Measurements from ENCODE around the gene NUP62. TPM values are rescaled to one million over a fixed set of nuclear protein-coding genes. Genes with fewer than 3 reads are reported as not detected.

Gene NUP62
- total and polyA plus RNA-seq, 2 of the 8 experiments (the other 6 are each of a cell fraction or from before 2014, with no cell fraction given), result 50.0 to 107 TPM

DNA sequence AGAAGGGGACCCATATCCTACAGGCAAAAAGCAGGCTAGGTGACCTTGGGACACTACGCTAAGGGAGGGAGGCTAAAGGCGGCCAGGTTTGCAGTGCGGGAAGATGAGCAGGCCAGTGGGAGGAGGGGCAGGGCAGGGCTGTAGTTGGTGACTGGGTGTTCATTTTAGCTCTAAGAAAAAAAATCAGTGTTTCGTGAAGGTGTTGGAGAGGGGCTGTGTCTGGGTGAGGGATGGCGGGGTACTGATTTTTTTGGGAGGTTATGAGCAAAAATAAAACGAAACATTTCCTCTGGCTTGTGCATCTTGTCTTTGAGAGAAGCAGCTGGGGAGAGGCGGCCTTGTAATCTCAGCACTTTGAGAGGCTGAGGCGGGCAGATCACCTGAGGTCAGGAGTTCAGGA is 4.3 kb upstream of the NUP62 start:
- no peaks in the 10 kb centered on the region for H3K27me3 ChIP-seq (replicated peaks in 1 of 4; ENCODE audit: control insufficient read depth in 3 of 4, extremely low read depth in 1 of 4, insufficient read depth in 3 of 4, low read length in 3 of 4)
- ChIA-PET POLR2A (ENCODE audit: partially characterized antibody) (interaction anchor here (0.8 to 4.1 kb wide), 9 partner anchors 9 to 167 kb away, joined by 3 to 36 read pairs (median 5); no protein-coding TSS in a partner anchor), CTCF (ENCODE audit: partially characterized antibody) (interaction anchor here (0.8 to 1.6 kb wide), 3 partner anchors 13 to 53 kb away, joined by 3 to 14 read pairs (median 4); no protein-coding TSS in a partner anchor)
- no peak overlapping the region for H4K8ac ChIP-seq (ENCODE audit: extremely low read depth, insufficient read depth, low read length)
- no peak overlapping the region for H4K5ac ChIP-seq (ENCODE audit: insufficient read length, low read depth, low read length)
- H2BK120ac ChIP-seq (replicated peaks; ENCODE audit: low read depth, low read length), result no peak overlapping the region
- no peak overlapping the region for H4K91ac ChIP-seq (replicated peaks; ENCODE audit: insufficient read length, low read length)
- H3K4me2 ChIP-seq (ENCODE audit: insufficient read depth in 1 of 2, low read depth in 2 of 2, low read length in 2 of 2), result no peak overlapping the region
- no peaks in the 10 kb centered on the region for H4K20me1 ChIP-seq (replicated peaks in 1 of 2; ENCODE audit: control insufficient read depth in 1 of 2, insufficient read depth in 2 of 2, low read length in 2 of 2)
- H3K9me3 ChIP-seq (ENCODE audit: insufficient read depth in 2 of 2, low read depth in 1 of 2, low read length in 1 of 2), result no peaks in the 10 kb centered on the region
- no peak overlapping the region for H3K4ac ChIP-seq (replicated peaks; ENCODE audit: insufficient read length, low read depth, low read length)
- no peak overlapping the region for H3K23ac ChIP-seq (ENCODE audit: insufficient read length)
- H3K79me1 ChIP-seq (ENCODE audit: low read depth, low read length), result peaks cover 2% of the 10 kb centered on the region; the same call in 1 of the 2 replicates
- H2AFZ ChIP-seq (ENCODE audit: low read length), result no peak overlapping the region
- H3K23me2 ChIP-seq (ENCODE audit: low read depth, low read length), result peaks cover 5% of the 10 kb centered on the region
- H2BK12ac ChIP-seq (ENCODE audit: low read depth, low read length), result no peak overlapping the region
- FAIRE-seq, result no peak
- H3K36me3 ChIP-seq (ENCODE audit: control insufficient read depth in 2 of 4, insufficient read depth in 4 of 4, low read length in 3 of 4), result no peaks in the 10 kb centered on the region
- H3K56ac ChIP-seq (replicated peaks; ENCODE audit: insufficient read length, low read depth, low read length), result no peak overlapping the region
- no peak overlapping the region for H3K14ac ChIP-seq (ENCODE audit: insufficient read length)
- peaks cover 1 to 6% of the 10 kb centered on the region in 2 experiments for H3K79me2 ChIP-seq (ENCODE audit: control insufficient read depth in 1 of 2, insufficient read depth in 2 of 2, low read length in 2 of 2)
- H3K18ac ChIP-seq (ENCODE audit: extremely low read depth, low read length), result no peak overlapping the region
- H3K4me3 ChIP-seq (ENCODE audit: extremely low read depth in 1 of 4, insufficient read depth in 2 of 4, low read depth in 3 of 4, low read length in 4 of 4), result no peak overlapping the region
- 81% methylated on average over 8 of the region's 8 CpGs; no CpG with 5 or more reads in 1 of the 2 experiments for WGBS, 2 experiments (ENCODE audit: extremely low coverage in 1 of 2, insufficient coverage in 1 of 2, insufficient read length in 1 of 2, insufficient replicate concordance in 2 of 2, low coverage in 1 of 2, low lambda C conversion rate in 2 of 2, missing lambda C conversion rate in 1 of 2)
- no peak overlapping the region for H2BK5ac ChIP-seq (ENCODE audit: low read depth, low read length)
- no peak overlapping the region for H3K27ac ChIP-seq (ENCODE audit: low read depth, low read length)
- no peak for DNase-seq (ENCODE audit: low read depth in 1 of 2, low spot score in 2 of 2)
- no peak overlapping the region for H2BK15ac ChIP-seq (ENCODE audit: low read length)
- no peak overlapping the region for H2BK20ac ChIP-seq (ENCODE audit: low read length)
- no peak overlapping the region for H3K9ac ChIP-seq (replicated peaks in 1 of 4; ENCODE audit: extremely low read depth in 1 of 4, low read depth in 3 of 4, low read length in 3 of 4)
- H3K4me1 ChIP-seq (replicated peaks in 1 of 4; ENCODE audit: control insufficient read depth in 3 of 4, insufficient read depth in 4 of 4, low read length in 3 of 4), result peaks cover 0 to 2% (median 0%) of the 10 kb centered on the region in 4 experiments; a peak in 2 of 7 replicates
- H2AK5ac ChIP-seq (ENCODE audit: low read depth, low read length), result 0 out of 2 replicates have a peak overlapping the region, but pooled peaks have one; percentile 75
- TF ChIP-seq RXRA (IDR thresholded peaks at IDR 0.05; ENCODE audit: insufficient read depth, low read depth, low read length), result no peak
- no peak for TF ChIP-seq TAF7 (optimal IDR thresholded peaks at IDR 0.05; ENCODE audit: borderline replicate concordance, low read depth, low read length)
- no peak for TF ChIP-seq CHD2 (IDR thresholded peaks at IDR 0.05; ENCODE audit: low read length)

Data from H1 (cell line).